Calu3 (cell line): ENCODE results near the gene CACNA1E. TPM values are rescaled to one million over a fixed set of nuclear protein-coding genes. Genes with fewer than 3 reads are reported as not detected.

Experiments used
- BruUV-seq: library from RNA; stranded (reverse); fragments of 400-500 nt; replicated peaks from 2 replicates; lab custom pipeline; 2021; lab: Mats Ljungman, UMichigan
- CTCF ChIA-PET: fragments of 300-600 bp; sonication (Branson Sonifier 250); formaldehyde crosslinking; loops from one replicate; lab custom pipeline; 2022; ENCODE audit warnings: antibody characterized with exemption; lab: Charles Lee
- DNase-seq: peaks from one replicate; pipeline ENCODE4 v3.0.0; 2022
- H3K27ac Mint-ChIP-seq: one replicate; pipeline ENCODE4 v1.8.0; 2022; ENCODE audit warnings: mixed read lengths; ENCODE audit not compliant: unreplicated experiment
- H3K27me3 Mint-ChIP-seq: one replicate; pipeline ENCODE4 v1.8.0; 2022; ENCODE audit warnings: mixed read lengths; ENCODE audit not compliant: unreplicated experiment
- H3K36me3 Mint-ChIP-seq: one replicate; pipeline ENCODE4 v1.8.0; 2022; ENCODE audit warnings: mild to moderate bottlenecking, moderate library complexity, mixed read lengths; ENCODE audit not compliant: insufficient read depth, unreplicated experiment
- H3K4me1 Mint-ChIP-seq: one replicate; pipeline ENCODE4 v1.8.0; 2022; ENCODE audit warnings: mild to moderate bottlenecking, low read depth, mixed read lengths; ENCODE audit not compliant: unreplicated experiment
- H3K4me3 Mint-ChIP-seq: one replicate; pipeline ENCODE4 v1.8.0; 2022; ENCODE audit warnings: mild to moderate bottlenecking, low read depth, moderate library complexity, mixed read lengths; ENCODE audit not compliant: unreplicated experiment
- H3K9me3 Mint-ChIP-seq: one replicate; pipeline ENCODE4 v1.8.0; 2022; ENCODE audit warnings: low read depth, mixed read lengths; ENCODE audit not compliant: unreplicated experiment
- CTCF ChIP-seq: fragments of 200-600 bp; IDR thresholded peaks from one replicate; pipeline ENCODE4 v1.8.0; 2022; ENCODE audit warnings: antibody characterized with exemption; ENCODE audit not compliant: unreplicated experiment
- intact Hi-C: fragments of 100-400 bp; cut with micrococcal nuclease; formaldehyde crosslinking; loops from one replicate; pipeline ENCODE4 v1.10.0; 2022; ENCODE audit not compliant: unreplicated experiment
- total RNA-seq: library from RNA; stranded (reverse); gene quantifications from 2 replicates; pipeline ENCODE4 v1.2.3, GENCODE V29; 2022

The CACNA1E gene
- total RNA-seq, 1 experiment from 2014 or later: not detected

- intact Hi-C loops: no loop called here
- Mint-ChIP-seq H3K4me3 (no peak overlapping the region), H3K27ac (no peak overlapping the region), H3K27me3 (peaks cover 17% of the 10 kb centered on the region), H3K4me1 (no peaks in the 10 kb centered on the region), H3K9me3 (no peaks in the 10 kb centered on the region), H3K36me3 (no peaks in the 10 kb centered on the region)
- TF ChIP-seq CTCF: no peak
- CTCF ChIA-PET: interaction anchor here (0.8 to 1.5 kb wide), 2 partner anchors 460 to 604 kb away, joined by 3 to 4 read pairs; no protein-coding TSS in a partner anchor
- no TSS peak for BruUV-seq
- DNase-seq: no peak
Measured at GRCh38 chr1:181476581-181476980, 6.7 kb upstream of the CACNA1E start.

GRCh38 chr1:181478306-181478705 lies 5.0 kb upstream of the CACNA1E start:
- CTCF ChIA-PET: interaction anchor here (1.1 to 2.0 kb wide), 6 partner anchors 43 to 603 kb away, joined by 3 to 30 read pairs (median 7); no protein-coding TSS in a partner anchor
- no peak for TF ChIP-seq CTCF
- H3K36me3 Mint-ChIP-seq: no peaks in the 10 kb centered on the region
- H3K9me3 Mint-ChIP-seq: no peaks in the 10 kb centered on the region
- BruUV-seq: no TSS peak
- intact Hi-C loops: no loop called here
- H3K4me1 Mint-ChIP-seq: no peaks in the 10 kb centered on the region
- peaks cover 30% of the 10 kb centered on the region for H3K27me3 Mint-ChIP-seq
- no peak overlapping the region for H3K27ac Mint-ChIP-seq
- H3K4me3 Mint-ChIP-seq: no peak overlapping the region
- DNase-seq: no peak

- Mint-ChIP-seq H3K27me3 (peaks cover 39% of the 10 kb centered on the region), H3K36me3 (no peaks in the 10 kb centered on the region), H3K9me3 (no peaks in the 10 kb centered on the region), H3K4me3 (no peak overlapping the region), H3K4me1 (no peaks in the 10 kb centered on the region), H3K27ac (no peak overlapping the region)
- BruUV-seq: no TSS peak
- intact Hi-C loops: loop anchor here (1.0 kb wide), 4 partner anchors 197 to 602 kb away; no protein-coding TSS in a partner anchor
- DNase-seq: peak; percentile 59
- CTCF ChIA-PET: interaction anchor here (0.8 to 2.0 kb wide), 9 partner anchors 24 to 602 kb away, joined by 3 to 30 read pairs (median 4); no protein-coding TSS in a partner anchor
- TF ChIP-seq CTCF: peak; percentile 66
Measured at GRCh38 chr1:181479137-181479745, 4.1 kb upstream of the CACNA1E start.

- H3K36me3 Mint-ChIP-seq: no peaks in the 10 kb centered on the region
- H3K9me3 Mint-ChIP-seq: no peaks in the 10 kb centered on the region
- BruUV-seq: no TSS peak
- H3K4me3 Mint-ChIP-seq: no peak overlapping the region
- H3K27me3 Mint-ChIP-seq: peaks cover 67% of the 10 kb centered on the region
- H3K27ac Mint-ChIP-seq: no peak overlapping the region
- CTCF ChIA-PET: no interaction called here
- intact Hi-C loops: no loop called here
- TF ChIP-seq CTCF: no peak
- H3K4me1 Mint-ChIP-seq: no peaks in the 10 kb centered on the region
- no peak for DNase-seq
Measured at GRCh38 chr1:181482001-181482430, 1.3 kb upstream of the CACNA1E start.
